H9 (cell line): Measurements from ENCODE around the gene ANO6. TPM values are rescaled to one million over a fixed set of nuclear protein-coding genes. Genes with fewer than 3 reads are reported as not detected.

ENCODE experiments used
- DNase-seq: peaks from one replicate; pipeline ENCODE4 v3.0.0-alpha.2; 2017
- H2AFZ ChIP-seq: one replicate; pipeline ENCODE4 v1.6.1; 2013; ENCODE audit warnings: mild to moderate bottlenecking, low read length, control low read depth, moderate library complexity
- H2AK5ac ChIP-seq: 2 replicates; pipeline ENCODE4 v1.6.1; 2013; ENCODE audit warnings: low read length, control low read depth, mixed read lengths; ENCODE audit not compliant: insufficient read length
- H2BK120ac ChIP-seq: one replicate; pipeline ENCODE4 v1.6.1; 2013; ENCODE audit warnings: low read depth, mild to moderate bottlenecking, low read length, control low read depth, inconsistent platforms; ENCODE audit not compliant: poor library complexity, severe bottlenecking
- H2BK12ac ChIP-seq: 2 replicates; pipeline ENCODE4 v1.6.1; 2013; ENCODE audit warnings: low read length, control low read depth, mixed read lengths, low read depth; ENCODE audit not compliant: insufficient read length
- H2BK15ac ChIP-seq: 2 replicates; pipeline ENCODE4 v1.6.1; 2013; ENCODE audit warnings: low read depth, low read length, control low read depth
- H2BK20ac ChIP-seq: one replicate; pipeline ENCODE4 v1.6.1; 2013; ENCODE audit warnings: low read depth, mild to moderate bottlenecking, low read length, control low read depth, inconsistent platforms; ENCODE audit not compliant: poor library complexity, severe bottlenecking
- H2BK5ac ChIP-seq: 2 replicates; pipeline ENCODE4 v1.6.1; 2013; ENCODE audit warnings: low read length, control low read depth, mixed read lengths; ENCODE audit not compliant: insufficient read length
- H3K14ac ChIP-seq: 2 replicates; pipeline ENCODE4 v1.6.1; 2013; ENCODE audit warnings: low read length, control low read depth; ENCODE audit not compliant: insufficient read depth
- H3K18ac ChIP-seq: 2 replicates; pipeline ENCODE4 v1.6.1; 2013; ENCODE audit warnings: low read depth, mild to moderate bottlenecking, mixed read lengths, low read length, control low read depth; ENCODE audit not compliant: insufficient read length
- H3K23ac ChIP-seq: 2 replicates; pipeline ENCODE4 v1.6.1; 2013; ENCODE audit warnings: low read length, control low read depth, mixed read lengths, low read depth; ENCODE audit not compliant: insufficient read length
- H3K23me2 ChIP-seq: 2 replicates; pipeline ENCODE4 v1.6.1; 2013; ENCODE audit warnings: low read depth, mild to moderate bottlenecking, mixed read lengths, low read length, control low read depth; ENCODE audit not compliant: insufficient read length, poor library complexity, severe bottlenecking
- H3K27ac ChIP-seq: 2 replicates; pipeline ENCODE4 v1.5.1; 2013; ENCODE audit warnings: low read length, control low read depth, mixed read lengths, low read depth; ENCODE audit not compliant: insufficient read length
- H3K27me3 ChIP-seq: 2 replicates; pipeline ENCODE4 v1.6.1; 2013; ENCODE audit warnings: low read length, control low read depth, inconsistent platforms; ENCODE audit not compliant: insufficient read depth
- H3K4ac ChIP-seq: 2 replicates; pipeline ENCODE4 v1.6.1; 2013; ENCODE audit warnings: low read depth, mild to moderate bottlenecking, control low read depth, inconsistent platforms, low read length, moderate library complexity
- H3K4me1 ChIP-seq: 2 replicates; pipeline ENCODE4 v1.6.1; 2013; ENCODE audit warnings: low read length, control low read depth, inconsistent platforms; ENCODE audit not compliant: insufficient read depth
- H3K4me2 ChIP-seq: 2 replicates; pipeline ENCODE4 v1.6.1; 2013; ENCODE audit warnings: low read length, control low read depth, mixed read lengths; ENCODE audit not compliant: insufficient read length, insufficient read depth
- H3K56ac ChIP-seq: 2 replicates; pipeline ENCODE4 v1.6.1; 2013; ENCODE audit warnings: low read depth, mild to moderate bottlenecking, mixed read lengths, low read length, control low read depth; ENCODE audit not compliant: insufficient read length
- H3K79me1 ChIP-seq: 2 replicates; pipeline ENCODE4 v1.6.1; 2013; ENCODE audit warnings: low read depth, mild to moderate bottlenecking, moderate library complexity, low read length, control low read depth, inconsistent platforms; ENCODE audit not compliant: insufficient read depth, poor library complexity, severe bottlenecking
- H3K79me2 ChIP-seq: 2 replicates; pipeline ENCODE4 v1.6.1; 2013; ENCODE audit warnings: low read length, control low read depth, inconsistent platforms; ENCODE audit not compliant: insufficient read depth
- H3K9ac ChIP-seq: 2 replicates; pipeline ENCODE4 v1.6.1; 2013; ENCODE audit warnings: low read length, control low read depth, mixed read lengths; ENCODE audit not compliant: insufficient read length; ENCODE audit errors: extremely low read depth
- H3K9me3 ChIP-seq: one replicate; pipeline ENCODE4 v1.6.1; 2013; ENCODE audit warnings: low read depth, low read length, inconsistent platforms; ENCODE audit not compliant: control insufficient read depth
- H3T11ph ChIP-seq: one replicate; pipeline ENCODE4 v1.6.1; 2013; ENCODE audit warnings: mild to moderate bottlenecking, low read length, control low read depth, inconsistent platforms
- H4K20me1 ChIP-seq: one replicate; pipeline ENCODE4 v1.6.1; 2013; ENCODE audit not compliant: control insufficient read depth, insufficient read length, insufficient read depth
- H4K5ac ChIP-seq: 2 replicates; pipeline ENCODE4 v1.6.1; 2013; ENCODE audit warnings: low read depth, mild to moderate bottlenecking, mixed read lengths, low read length, control low read depth; ENCODE audit not compliant: insufficient read length
- H4K8ac ChIP-seq: replicated peaks from 2 replicates; pipeline ENCODE4 v1.6.1; 2013; ENCODE audit warnings: low read length, control low read depth, mixed read lengths, low read depth; ENCODE audit not compliant: insufficient read length
- H4K91ac ChIP-seq: 2 replicates; pipeline ENCODE4 v1.6.1; 2013; ENCODE audit warnings: low read depth, mild to moderate bottlenecking, moderate library complexity, mixed read lengths, low read length, control low read depth; ENCODE audit not compliant: insufficient read length
- H3K27ac Mint-ChIP-seq, 3 experiments: 2 replicates in 2 of 3; 3 replicates in 1 of 3; pipeline ENCODE4 v1.8.0; 2020 to 2021; ENCODE audit warnings: mixed read lengths in 3 of 3, mild to moderate bottlenecking in 1 of 3, moderate library complexity in 1 of 3
- H3K27me3 Mint-ChIP-seq: 2 replicates; pipeline ENCODE4 v1.8.0; 2021; ENCODE audit warnings: low read depth, mild to moderate bottlenecking, moderate library complexity, mixed read lengths
- H3K36me3 Mint-ChIP-seq, 3 experiments: 2 replicates in 2 of 3; 3 replicates in 1 of 3; pipeline ENCODE4 v1.8.0; 2020 to 2021; ENCODE audit warnings: low read depth in 3 of 3, mixed read lengths in 3 of 3; ENCODE audit not compliant: insufficient read depth in 1 of 3
- H3K4me1 Mint-ChIP-seq, 2 experiments: 2 replicates each; pipeline ENCODE4 v1.8.0; 2020; ENCODE audit warnings: mixed read lengths in 2 of 2
- H3K4me3 Mint-ChIP-seq, 2 experiments: 2 replicates in 1 of 2; 3 replicates in 1 of 2; pipeline ENCODE4 v1.8.0; 2020 to 2021; ENCODE audit warnings: mild to moderate bottlenecking in 2 of 2, mixed read lengths in 2 of 2, moderate library complexity in 1 of 2
- H3K9me3 Mint-ChIP-seq, 2 experiments: 2 replicates in 1 of 2; 3 replicates in 1 of 2; pipeline ENCODE4 v1.8.0; 2020; ENCODE audit warnings: mild to moderate bottlenecking in 2 of 2, mixed read lengths in 2 of 2, moderate library complexity in 1 of 2
- total RNA-seq: library from RNA; stranded (reverse); gene quantifications from 2 replicates; pipeline ENCODE4 v1.2.1, GENCODE V29; 2021
- TF ChIP-seq, protein P1 (sequence below): fragments of 200-600 bp; sonication (generic); conservative IDR thresholded peaks from 3 replicates; pipeline ENCODE4 v1.8.0; 2021; ENCODE audit warnings: antibody characterized with exemption, mild to moderate bottlenecking

Gene ANO6
- total RNA-seq, 1 experiment from 2014 or later = 24.3 TPM

- Histone ChIP-seq H2BK20ac (no peak overlapping the region), H3K27me3 (no peaks in the 10 kb centered on the region), H3K79me1 (no peaks in the 10 kb centered on the region), H3K4ac (no peak overlapping the region), H2BK5ac (no peak overlapping the region), H2AFZ (no peak overlapping the region), H3K79me2 (no peaks in the 10 kb centered on the region), H3K9ac (no peak overlapping the region), H3K9me3 (no peaks in the 10 kb centered on the region), H4K8ac (no peak overlapping the region), H3K56ac (no peak overlapping the region), H3K23me2 (no peaks in the 10 kb centered on the region), H3K4me2 (no peak overlapping the region), H4K20me1 (no peaks in the 10 kb centered on the region), H3K23ac (no peak overlapping the region), H3K18ac (no peak overlapping the region), H4K91ac (no peak overlapping the region), H3K4me1 (no peaks in the 10 kb centered on the region; the same call in 1 of the 2 replicates), H3K14ac (no peak overlapping the region), H2BK12ac (no peak overlapping the region), H3K27ac (no peak overlapping the region), H3T11ph (no peak overlapping the region), H2AK5ac (no peak overlapping the region), H4K5ac (no peak overlapping the region), H2BK15ac (no peak overlapping the region), H2BK120ac (no peak overlapping the region)
- Mint-ChIP-seq H3K9me3 (no peaks in the 10 kb centered on the region), H3K27ac (no peak overlapping the region), H3K4me1 (peaks cover 3 to 16% of the 10 kb centered on the region in 2 experiments; a peak in 2 of 4 replicates), H3K4me3 (no peak overlapping the region), H3K36me3 (no peaks in the 10 kb centered on the region), H3K27me3 (no peaks in the 10 kb centered on the region)
- no peak for DNase-seq
- TF ChIP-seq, protein P1, sequence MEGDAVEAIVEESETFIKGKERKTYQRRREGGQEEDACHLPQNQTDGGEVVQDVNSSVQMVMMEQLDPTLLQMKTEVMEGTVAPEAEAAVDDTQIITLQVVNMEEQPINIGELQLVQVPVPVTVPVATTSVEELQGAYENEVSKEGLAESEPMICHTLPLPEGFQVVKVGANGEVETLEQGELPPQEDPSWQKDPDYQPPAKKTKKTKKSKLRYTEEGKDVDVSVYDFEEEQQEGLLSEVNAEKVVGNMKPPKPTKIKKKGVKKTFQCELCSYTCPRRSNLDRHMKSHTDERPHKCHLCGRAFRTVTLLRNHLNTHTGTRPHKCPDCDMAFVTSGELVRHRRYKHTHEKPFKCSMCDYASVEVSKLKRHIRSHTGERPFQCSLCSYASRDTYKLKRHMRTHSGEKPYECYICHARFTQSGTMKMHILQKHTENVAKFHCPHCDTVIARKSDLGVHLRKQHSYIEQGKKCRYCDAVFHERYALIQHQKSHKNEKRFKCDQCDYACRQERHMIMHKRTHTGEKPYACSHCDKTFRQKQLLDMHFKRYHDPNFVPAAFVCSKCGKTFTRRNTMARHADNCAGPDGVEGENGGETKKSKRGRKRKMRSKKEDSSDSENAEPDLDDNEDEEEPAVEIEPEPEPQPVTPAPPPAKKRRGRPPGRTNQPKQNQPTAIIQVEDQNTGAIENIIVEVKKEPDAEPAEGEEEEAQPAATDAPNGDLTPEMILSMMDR = no peak
Observed at GRCh38 chr12:45337835-45338234, 121.9 kb downstream of the ANO6 start.
